Stomach (tissue), 9 donors: ENCODE data around the gene ALG9. TPM values are rescaled to one million over a fixed set of nuclear protein-coding genes. Genes with fewer than 3 reads are reported as not detected.

Experiments
- DNase-seq, 2 donors: peaks; one replicate each; pipeline versions ENCODE4 v3.0.0 to v3.0.0-alpha.2; 2013 to 2019
- H3K27ac ChIP-seq, 5 donors: fragments of 200-600 bp in 4 of 5; sonication (generic) in 4 of 5; one replicate each; pipeline ENCODE4 v1.5.1; 2013 to 2019; ENCODE audit warnings: mild to moderate bottlenecking in 1 of 5, moderate library complexity in 1 of 5
- H3K27me3 ChIP-seq, 3 donors: fragments of 200-600 bp; sonication (generic); one replicate each; pipeline ENCODE4 v1.5.1; 2017 to 2019; ENCODE audit warnings: mixed run types in 1 of 3
- H3K36me3 ChIP-seq, 4 donors: fragments of 200-600 bp; sonication (generic); 1 replicate in 3 of 4; 2 replicates in 1 of 4; pipeline ENCODE4 v1.5.1; 2016 to 2019
- H3K4me1 ChIP-seq, 4 donors: fragments of 200-600 bp; sonication (generic); one replicate each; pipeline ENCODE4 v1.5.1; 2016 to 2019
- H3K4me3 ChIP-seq, 4 donors: fragments of 200-600 bp; sonication (generic) in 3 of 4; one replicate each; pipeline ENCODE4 v1.5.1; 2016 to 2019; ENCODE audit warnings: mild to moderate bottlenecking in 1 of 4
- H3K9me3 ChIP-seq, 4 donors: fragments of 200-600 bp; sonication (generic); one replicate each; pipeline ENCODE4 v1.5.1; 2016 to 2019
- CTCF ChIP-seq, 7 experiments: fragments of 450-650 bp in 4 of 7; fragments of 200-600 bp in 3 of 7; sonication (generic) in 3 of 7; IDR thresholded peaks; one replicate each; pipeline ENCODE4 v1.5.1; 2016 to 2019; ENCODE audit warnings: antibody characterized with exemption in 7 of 7, control low read depth in 2 of 7, mild to moderate bottlenecking in 1 of 7
- EP300 ChIP-seq: sonication (generic); formaldehyde crosslinking; IDR thresholded peaks from one replicate; pipeline ENCODE4 v1.6.1; 2017; ENCODE audit warnings: antibody characterized with exemption
- POLR2A ChIP-seq, 4 donors: fragments of 450-650 bp; IDR thresholded peaks; one replicate each; pipeline ENCODE4 v1.6.1; 2016; ENCODE audit warnings: antibody characterized with exemption in 4 of 4, control low read depth in 2 of 4, mild to moderate bottlenecking in 1 of 4, moderate library complexity in 1 of 4
- POLR2AphosphoS5 ChIP-seq, 3 donors: sonication (generic); formaldehyde crosslinking; IDR thresholded peaks; one replicate each; pipeline ENCODE4 v1.6.1; 2016; ENCODE audit warnings: antibody characterized with exemption in 3 of 3
- whole genome bisulfite sequencing, 5 donors: extraction: QIAGEN DNeasy Blood & Tissue Kit in 3 of 5; methylation state at CpG; one replicate each; pipeline versions ENCODE4 v1.1.5 to v1.1.7; 2013 to 2018; 5-methylcytosine and 5-hydroxymethylcytosine counted together
- intact Hi-C: fragments of 100-400 bp; cut with DNase I; formaldehyde crosslinking; loops from one replicate; pipeline ENCODE4 v1.15.1; 2023; ENCODE audit warnings: low total_unique reads
- polyA plus RNA-seq, 3 donors: library from polyadenylated mRNA; stranded (reverse); fragments of 200-250 nt; gene quantifications; one replicate each; pipeline ENCODE4 v1.2.3, GENCODE V29; 2013
- total RNA-seq, 5 donors: library from RNA; depleted of rRNA; stranded (reverse); fragments of >200 nt; gene quantifications; one replicate each; pipeline versions ENCODE4 v1.1.0 to v1.2.3, GENCODE V29; 2014 to 2016
- donor health status: healthy with polysubstance abuse.
- donor health status: Bipolar disorder and iron deficiency.
- donor health status: healthy.

The ALG9 gene
- total and polyA plus RNA-seq, 8 donors, result 11.9 to 53.7 (median 25.5) TPM

GRCh38 chr11:111846063-111846462 is 25.3 kb downstream of the ALG9 start:
- H3K4me3 ChIP-seq, result no peak overlapping the region
- peaks cover 21 to 88% (median 84%) of the 10 kb centered on the region in 4 donors for H3K36me3 ChIP-seq
- no peak overlapping the region for H3K27ac ChIP-seq
- DNase-seq, result no peak
- TF ChIP-seq POLR2A (IDR thresholded peaks at IDR 0.05) (no peak), POLR2AphosphoS5 (IDR thresholded peaks at IDR 0.05) (no peak), EP300 (no peak), CTCF (IDR thresholded peaks at IDR 0.05) (no peak)
- H3K9me3 ChIP-seq, result no peaks in the 10 kb centered on the region
- H3K4me1 ChIP-seq, result peaks cover 0 to 18% (median 3%) of the 10 kb centered on the region in 4 donors
- 87 to 95% (median 89%) methylated on average over 2 of the region's 2 CpGs for WGBS, 5 donors
- no peaks in the 10 kb centered on the region for H3K27me3 ChIP-seq
- intact Hi-C loops, result loop anchor here (10.0 kb wide), 2 partner anchors 61 to 281 kb away; no protein-coding TSS in a partner anchor

GRCh38 chr11:111845276-111846028 is 25.9 kb downstream of the ALG9 start:
- Histone ChIP-seq H3K36me3 (peaks cover 21 to 82% (median 79%) of the 10 kb centered on the region in 4 donors), H3K9me3 (no peaks in the 10 kb centered on the region), H3K4me3 (no peak overlapping the region), H3K4me1 (peaks cover 0 to 24% (median 6%) of the 10 kb centered on the region in 4 donors), H3K27ac (no peak overlapping the region), H3K27me3 (no peaks in the 10 kb centered on the region)
- intact Hi-C loops, result loop anchor here (10.0 kb wide), 2 partner anchors 61 to 281 kb away; no protein-coding TSS in a partner anchor
- no peak for DNase-seq
- TF ChIP-seq POLR2AphosphoS5 (IDR thresholded peaks at IDR 0.05), result no peak
- TF ChIP-seq CTCF (IDR thresholded peaks at IDR 0.05), result no peak
- no peak for TF ChIP-seq EP300
- TF ChIP-seq POLR2A (IDR thresholded peaks at IDR 0.05), result no peak
- WGBS, 5 donors, result 78 to 91% (median 86%) methylated on average over 7 of the region's 7 CpGs

GRCh38 chr11:111843661-111844060 is 27.7 kb downstream of the ALG9 start:
- Histone ChIP-seq H3K4me3 (no peak overlapping the region), H3K27me3 (no peaks in the 10 kb centered on the region), H3K36me3 (peaks cover 16 to 69% (median 63%) of the 10 kb centered on the region in 4 donors), H3K4me1 (peaks cover 0 to 26% (median 8%) of the 10 kb centered on the region in 4 donors), H3K9me3 (no peaks in the 10 kb centered on the region), H3K27ac (no peak overlapping the region)
- TF ChIP-seq CTCF (IDR thresholded peaks at IDR 0.05) (no peak), POLR2AphosphoS5 (IDR thresholded peaks at IDR 0.05) (no peak)
- WGBS, 5 donors, result 72 to 86% (median 76%) methylated on average over 5 of the region's 5 CpGs
- DNase-seq, result no peak
- intact Hi-C loops, result loop anchor here (10.0 kb wide), 2 partner anchors 59 to 279 kb away; no protein-coding TSS in a partner anchor

GRCh38 chr11:111841370-111842053 is 29.9 kb downstream of the ALG9 start:
- TF ChIP-seq EP300 (no peak), POLR2A (IDR thresholded peaks at IDR 0.05) (no peak), POLR2AphosphoS5 (IDR thresholded peaks at IDR 0.05) (peak in 2 of 3 donors; percentile 35 to 75), CTCF (IDR thresholded peaks at IDR 0.05) (peak in 5 of 7 experiments; percentile 66 to 92 (median 91))
- 17 to 25% (median 22%) methylated on average over 10 of the region's 10 CpGs for WGBS, 5 donors
- Histone ChIP-seq H3K27me3 (no peaks in the 10 kb centered on the region), H3K36me3 (peaks cover 21 to 65% (median 57%) of the 10 kb centered on the region in 4 donors), H3K27ac (peak overlapping the region in 1 of 5 donors; percentile 49), H3K4me1 (peaks cover 0 to 25% (median 12%) of the 10 kb centered on the region in 4 donors), H3K4me3 (no peak overlapping the region), H3K9me3 (no peaks in the 10 kb centered on the region)
- intact Hi-C loops, result loop anchor here (10.0 kb wide), 2 partner anchors 57 to 277 kb away; no protein-coding TSS in a partner anchor
- peak; percentile 93 to 94 for DNase-seq
